ENCODE data around the gene KRT79. TPM values are rescaled to one million over a fixed set of nuclear protein-coding genes. Genes with fewer than 3 reads are reported as not detected.

The KRT79 gene
- total and polyA plus RNA-seq, 2 experiments from 2014 or later: 0.07 TPM; not detected in 1

GRCh38 chr12:52814710-52815155, 19.4 kb downstream of the KRT79 start:
- no peak overlapping the region for H3K4me3 ChIP-seq
- H3K4me2 ChIP-seq: no peak overlapping the region
- no peak for DNase-seq (ENCODE audit: low spot score)
- H3K79me2 ChIP-seq: no peaks in the 10 kb centered on the region
- H3K4me1 ChIP-seq (ENCODE audit: insufficient read depth): peaks cover 21% of the 10 kb centered on the region
- 60% methylated on average over 4 of the region's 4 CpGs for WGBS (ENCODE audit: low lambda C conversion rate, missing lambda C conversion rate)
- TF ChIP-seq EZH2phosphoT487 (IDR thresholded peaks at IDR 0.05; ENCODE audit: low read depth, severe bottlenecking, unreplicated experiment) (no peak), EZH2 (IDR thresholded peaks at IDR 0.05; ENCODE audit: borderline replicate concordance) (no peak)
- H3K9me3 ChIP-seq (ENCODE audit: low read depth): no peaks in the 10 kb centered on the region
- no peaks in the 10 kb centered on the region for H3K9me2 ChIP-seq (replicated peaks; ENCODE audit: insufficient read depth)
- H3K27me3 ChIP-seq: peaks cover 7% of the 10 kb centered on the region
- H4K20me1 ChIP-seq (ENCODE audit: insufficient read depth, poor library complexity, severe bottlenecking): no peaks in the 10 kb centered on the region
- H3K36me3 ChIP-seq (replicated peaks; ENCODE audit: insufficient read depth, low read depth): no peaks in the 10 kb centered on the region
- no peak overlapping the region for H2AFZ ChIP-seq
- H3K27ac ChIP-seq: no peak overlapping the region

DNA sequence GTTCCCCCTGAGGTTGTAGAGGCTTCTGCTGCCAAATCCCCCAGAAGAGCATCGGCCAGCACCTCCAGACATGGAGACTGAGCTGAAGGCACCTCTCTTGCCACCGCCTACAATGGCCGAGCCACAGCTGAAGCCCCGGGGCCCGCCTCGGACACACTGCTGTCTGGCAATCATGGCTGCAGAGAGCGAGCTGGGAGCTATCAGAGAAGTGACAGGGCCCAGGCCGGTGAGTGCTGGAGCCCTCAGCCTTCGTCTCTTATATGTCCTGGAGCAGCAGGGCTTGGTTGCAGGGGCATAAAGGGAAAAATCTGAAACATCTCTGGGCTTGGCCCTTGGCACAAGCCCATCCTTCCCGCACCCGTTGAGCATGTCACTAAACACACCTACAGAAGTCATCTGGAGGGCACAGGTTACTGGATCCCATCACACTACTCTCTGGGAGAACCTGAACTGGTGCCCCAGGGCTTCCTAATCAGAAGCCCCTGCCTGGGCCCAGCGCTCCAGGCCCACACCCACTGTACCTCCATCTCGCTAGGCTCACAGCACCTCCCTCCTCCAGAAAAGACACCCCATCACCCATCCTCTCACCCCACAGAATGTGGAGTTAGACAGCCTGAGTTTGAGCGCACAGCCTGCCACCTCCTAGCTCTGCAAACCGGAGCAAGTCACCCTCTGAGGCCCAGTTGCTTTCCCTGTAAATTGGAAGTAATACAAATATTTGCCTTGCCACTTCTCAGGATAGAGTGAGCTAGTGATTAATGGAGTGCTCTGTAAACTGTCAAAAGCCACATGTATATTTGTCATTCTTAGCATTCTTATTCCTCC, 20.0 kb downstream of the KRT79 start, which contains the start of gene KRT4:
Gene KRT4, minus strand, starts transcription at position 232 of the 825 bp plus-strand sequence. Its CDS starts 58 bp downstream, at position 174.
- 65% methylated on average over 15 of the region's 15 CpGs for WGBS (ENCODE audit: low lambda C conversion rate, missing lambda C conversion rate)
- Histone ChIP-seq H4K20me1 (ENCODE audit: insufficient read depth, poor library complexity, severe bottlenecking) (no peaks in the 10 kb centered on the region), H3K79me2 (no peaks in the 10 kb centered on the region), H3K4me1 (ENCODE audit: insufficient read depth) (peaks cover 21% of the 10 kb centered on the region), H3K36me3 (replicated peaks; ENCODE audit: insufficient read depth, low read depth) (no peaks in the 10 kb centered on the region), H3K9me2 (replicated peaks; ENCODE audit: insufficient read depth) (no peaks in the 10 kb centered on the region), H3K4me3 (no peak within 1 kb of the TSS), H2AFZ (no peak within 1 kb of the TSS), H3K27ac (no peak within 1 kb of the TSS), H3K9me3 (ENCODE audit: low read depth) (no peaks in the 10 kb centered on the region), H3K27me3 (peaks cover 7% of the 10 kb centered on the region), H3K4me2 (peak within 1 kb of the TSS; percentile 29)
- DNase-seq (ENCODE audit: low spot score): peak; percentile 38
- TF ChIP-seq EZH2phosphoT487 (IDR thresholded peaks at IDR 0.05; ENCODE audit: low read depth, severe bottlenecking, unreplicated experiment) (no peak), EZH2 (IDR thresholded peaks at IDR 0.05; ENCODE audit: borderline replicate concordance) (no peak)
- TF ChIP-seq, protein P1, sequence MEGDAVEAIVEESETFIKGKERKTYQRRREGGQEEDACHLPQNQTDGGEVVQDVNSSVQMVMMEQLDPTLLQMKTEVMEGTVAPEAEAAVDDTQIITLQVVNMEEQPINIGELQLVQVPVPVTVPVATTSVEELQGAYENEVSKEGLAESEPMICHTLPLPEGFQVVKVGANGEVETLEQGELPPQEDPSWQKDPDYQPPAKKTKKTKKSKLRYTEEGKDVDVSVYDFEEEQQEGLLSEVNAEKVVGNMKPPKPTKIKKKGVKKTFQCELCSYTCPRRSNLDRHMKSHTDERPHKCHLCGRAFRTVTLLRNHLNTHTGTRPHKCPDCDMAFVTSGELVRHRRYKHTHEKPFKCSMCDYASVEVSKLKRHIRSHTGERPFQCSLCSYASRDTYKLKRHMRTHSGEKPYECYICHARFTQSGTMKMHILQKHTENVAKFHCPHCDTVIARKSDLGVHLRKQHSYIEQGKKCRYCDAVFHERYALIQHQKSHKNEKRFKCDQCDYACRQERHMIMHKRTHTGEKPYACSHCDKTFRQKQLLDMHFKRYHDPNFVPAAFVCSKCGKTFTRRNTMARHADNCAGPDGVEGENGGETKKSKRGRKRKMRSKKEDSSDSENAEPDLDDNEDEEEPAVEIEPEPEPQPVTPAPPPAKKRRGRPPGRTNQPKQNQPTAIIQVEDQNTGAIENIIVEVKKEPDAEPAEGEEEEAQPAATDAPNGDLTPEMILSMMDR (IDR thresholded peaks at IDR 0.05; ENCODE audit: poor library complexity): no peak

DNA sequence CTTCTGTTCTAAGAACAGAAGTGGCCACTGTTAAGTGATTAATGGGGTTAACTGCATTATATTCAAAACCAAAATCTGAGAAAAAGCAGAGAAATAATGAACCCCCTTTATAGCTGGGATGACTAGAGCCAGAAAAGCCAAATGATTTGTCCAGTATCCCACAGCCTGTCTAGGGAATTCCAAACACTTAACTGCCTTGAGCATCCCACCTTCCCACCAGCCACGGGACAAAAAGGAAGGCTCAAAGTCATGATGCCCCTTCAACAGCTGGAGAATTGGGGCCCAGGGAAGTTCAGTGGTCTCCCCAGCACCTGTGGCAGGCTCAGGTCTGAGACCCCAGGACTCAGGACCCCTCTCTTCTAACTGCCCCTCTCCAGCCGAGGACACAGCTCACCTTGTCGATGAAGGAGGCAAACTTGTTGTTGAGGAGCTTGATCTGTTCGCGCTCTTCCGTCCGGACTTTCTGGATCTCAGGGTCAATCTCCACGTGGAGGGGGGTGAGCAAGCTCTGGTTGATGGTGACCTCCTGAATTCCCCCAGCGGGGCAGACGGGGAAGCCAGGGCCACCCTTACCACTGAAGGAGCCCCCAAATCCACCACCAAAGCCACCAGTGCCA, 20.8 kb downstream of the KRT79 start:
- WGBS (ENCODE audit: low lambda C conversion rate, missing lambda C conversion rate): 88% methylated on average over 10 of the region's 10 CpGs
- Histone ChIP-seq H3K36me3 (replicated peaks; ENCODE audit: insufficient read depth, low read depth) (no peaks in the 10 kb centered on the region), H4K20me1 (ENCODE audit: insufficient read depth, poor library complexity, severe bottlenecking) (no peaks in the 10 kb centered on the region), H3K27me3 (peaks cover 13% of the 10 kb centered on the region), H3K9me2 (replicated peaks; ENCODE audit: insufficient read depth) (no peaks in the 10 kb centered on the region), H3K4me3 (no peak overlapping the region), H3K4me2 (no peak overlapping the region), H3K4me1 (ENCODE audit: insufficient read depth) (peaks cover 16% of the 10 kb centered on the region), H3K9me3 (ENCODE audit: low read depth) (no peaks in the 10 kb centered on the region), H3K79me2 (no peaks in the 10 kb centered on the region), H3K27ac (no peak overlapping the region), H2AFZ (no peak overlapping the region)
- DNase-seq (ENCODE audit: low spot score): no peak
- TF ChIP-seq EZH2 (IDR thresholded peaks at IDR 0.05; ENCODE audit: borderline replicate concordance) (no peak), EZH2phosphoT487 (IDR thresholded peaks at IDR 0.05; ENCODE audit: low read depth, severe bottlenecking, unreplicated experiment) (no peak)
- TF ChIP-seq, protein P1 (IDR thresholded peaks at IDR 0.05; ENCODE audit: poor library complexity): no peak

DNA sequence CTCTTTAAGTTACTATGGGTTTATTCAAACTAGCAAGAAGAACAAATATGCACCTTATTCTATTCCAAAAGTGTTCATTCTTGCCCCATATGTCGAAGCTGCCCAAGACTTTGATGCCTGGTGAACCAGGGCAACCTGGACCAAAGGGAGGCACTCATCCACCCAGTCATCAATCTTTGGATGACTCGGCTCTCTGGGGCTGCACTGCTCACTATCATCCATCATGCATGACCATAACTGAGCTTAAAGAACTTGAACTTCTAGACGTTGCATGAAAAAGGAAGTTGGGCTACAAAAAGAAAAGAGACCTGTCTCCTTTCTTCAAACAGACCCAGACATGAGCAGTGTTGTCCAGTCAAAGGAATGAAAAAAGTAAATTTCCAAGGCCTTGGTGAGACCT, 21.4 kb downstream of the KRT79 start:
- Histone ChIP-seq H2AFZ (no peak overlapping the region), H3K27ac (no peak overlapping the region), H3K4me2 (no peak overlapping the region), H3K27me3 (peaks cover 19% of the 10 kb centered on the region), H3K9me2 (replicated peaks; ENCODE audit: insufficient read depth) (no peaks in the 10 kb centered on the region), H3K9me3 (ENCODE audit: low read depth) (no peaks in the 10 kb centered on the region), H3K36me3 (replicated peaks; ENCODE audit: insufficient read depth, low read depth) (no peaks in the 10 kb centered on the region), H3K79me2 (no peaks in the 10 kb centered on the region), H3K4me3 (no peak overlapping the region), H3K4me1 (ENCODE audit: insufficient read depth) (peaks cover 13% of the 10 kb centered on the region), H4K20me1 (ENCODE audit: insufficient read depth, poor library complexity, severe bottlenecking) (no peaks in the 10 kb centered on the region)
- 74% methylated on average over 3 of the region's 3 CpGs for WGBS (ENCODE audit: low lambda C conversion rate, missing lambda C conversion rate)
- no peak for DNase-seq (ENCODE audit: low spot score)
- TF ChIP-seq EZH2phosphoT487 (IDR thresholded peaks at IDR 0.05; ENCODE audit: low read depth, severe bottlenecking, unreplicated experiment) (no peak), EZH2 (IDR thresholded peaks at IDR 0.05; ENCODE audit: borderline replicate concordance) (no peak)
- TF ChIP-seq, protein P1 (IDR thresholded peaks at IDR 0.05; ENCODE audit: poor library complexity): no peak
